ENCODE results near the gene SEC24B.

DNA sequence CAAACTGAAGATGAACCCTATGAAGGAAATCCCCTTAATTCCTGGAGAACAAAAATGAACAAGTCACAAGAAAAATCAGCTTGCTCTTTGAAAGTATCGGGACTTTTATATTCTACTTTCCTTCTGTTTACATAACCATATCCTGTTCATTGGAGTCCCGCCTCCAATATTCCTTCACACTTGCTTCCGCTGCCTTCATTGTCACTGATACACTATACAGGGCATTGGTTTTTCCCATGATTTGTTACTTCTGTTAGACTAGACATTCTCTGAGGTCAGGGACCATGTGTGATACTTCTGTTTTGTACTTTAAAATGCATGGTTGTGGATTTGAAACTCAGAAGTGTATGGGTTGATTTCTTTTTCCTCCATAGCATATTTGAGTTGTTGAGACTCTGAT, 145.2 kb downstream of the SEC24B start:
- TF ChIP-seq, protein P1, sequence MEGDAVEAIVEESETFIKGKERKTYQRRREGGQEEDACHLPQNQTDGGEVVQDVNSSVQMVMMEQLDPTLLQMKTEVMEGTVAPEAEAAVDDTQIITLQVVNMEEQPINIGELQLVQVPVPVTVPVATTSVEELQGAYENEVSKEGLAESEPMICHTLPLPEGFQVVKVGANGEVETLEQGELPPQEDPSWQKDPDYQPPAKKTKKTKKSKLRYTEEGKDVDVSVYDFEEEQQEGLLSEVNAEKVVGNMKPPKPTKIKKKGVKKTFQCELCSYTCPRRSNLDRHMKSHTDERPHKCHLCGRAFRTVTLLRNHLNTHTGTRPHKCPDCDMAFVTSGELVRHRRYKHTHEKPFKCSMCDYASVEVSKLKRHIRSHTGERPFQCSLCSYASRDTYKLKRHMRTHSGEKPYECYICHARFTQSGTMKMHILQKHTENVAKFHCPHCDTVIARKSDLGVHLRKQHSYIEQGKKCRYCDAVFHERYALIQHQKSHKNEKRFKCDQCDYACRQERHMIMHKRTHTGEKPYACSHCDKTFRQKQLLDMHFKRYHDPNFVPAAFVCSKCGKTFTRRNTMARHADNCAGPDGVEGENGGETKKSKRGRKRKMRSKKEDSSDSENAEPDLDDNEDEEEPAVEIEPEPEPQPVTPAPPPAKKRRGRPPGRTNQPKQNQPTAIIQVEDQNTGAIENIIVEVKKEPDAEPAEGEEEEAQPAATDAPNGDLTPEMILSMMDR (IDR thresholded peaks at IDR 0.05), result no peak
- TF ChIP-seq POLR2A (IDR thresholded peaks at IDR 0.05), result no peak

Data from ovary (tissue), 3 donors.